Measurements from ENCODE around the gene BUB1.

BUB1 gene

GRCh38 chr2:110647777-110648176, 30.1 kb downstream of the BUB1 start:
- TF ChIP-seq MAX (IDR thresholded peaks at IDR 0.05) (no peak), FOXM1 (IDR thresholded peaks at IDR 0.05; ENCODE audit: borderline replicate concordance, low read depth) (no peak), ZBTB7A (IDR thresholded peaks at IDR 0.05; ENCODE audit: low read depth) (no peak), YY1 (IDR thresholded peaks at IDR 0.05; ENCODE audit: low read depth) (no peak), RAD21 (IDR thresholded peaks at IDR 0.05; ENCODE audit: low read depth) (no peak), CEBPB (IDR thresholded peaks at IDR 0.05) (no peak), TEAD4 (IDR thresholded peaks at IDR 0.05) (no peak), TCF12 (IDR thresholded peaks at IDR 0.05; ENCODE audit: low read depth) (no peak), EP300 (IDR thresholded peaks at IDR 0.05; ENCODE audit: borderline replicate concordance) (no peak), USF1 (IDR thresholded peaks at IDR 0.05) (no peak), EGR1 (IDR thresholded peaks at IDR 0.05) (no peak)

GRCh38 chr2:110645616-110646015, 32.2 kb downstream of the BUB1 start:
- TF ChIP-seq REST (IDR thresholded peaks at IDR 0.05; ENCODE audit: low read depth) (no peak), USF1 (IDR thresholded peaks at IDR 0.05) (no peak), TCF12 (IDR thresholded peaks at IDR 0.05; ENCODE audit: low read depth) (no peak), NFIC (IDR thresholded peaks at IDR 0.05) (no peak), CEBPB (IDR thresholded peaks at IDR 0.05) (no peak), TEAD4 (IDR thresholded peaks at IDR 0.05) (no peak), EGR1 (IDR thresholded peaks at IDR 0.05) (no peak)

- TF ChIP-seq CEBPB (IDR thresholded peaks at IDR 0.05) (no peak), YY1 (IDR thresholded peaks at IDR 0.05; ENCODE audit: low read depth) (no peak), MAX (IDR thresholded peaks at IDR 0.05) (no peak), TCF12 (IDR thresholded peaks at IDR 0.05; ENCODE audit: low read depth) (no peak), CREB1 (IDR thresholded peaks at IDR 0.05; ENCODE audit: low read depth) (no peak), EGR1 (IDR thresholded peaks at IDR 0.05) (no peak), FOXM1 (IDR thresholded peaks at IDR 0.05; ENCODE audit: borderline replicate concordance, low read depth) (no peak), TAF1 (IDR thresholded peaks at IDR 0.05; ENCODE audit: low read depth) (no peak), ZBTB7A (IDR thresholded peaks at IDR 0.05; ENCODE audit: low read depth) (no peak), RAD21 (IDR thresholded peaks at IDR 0.05; ENCODE audit: low read depth) (no peak), NFIC (IDR thresholded peaks at IDR 0.05) (no peak), REST (IDR thresholded peaks at IDR 0.05; ENCODE audit: low read depth) (no peak), TEAD4 (IDR thresholded peaks at IDR 0.05) (no peak), EP300 (IDR thresholded peaks at IDR 0.05; ENCODE audit: borderline replicate concordance) (no peak), USF1 (IDR thresholded peaks at IDR 0.05) (no peak)
Observed at GRCh38 chr2:110644357-110644756, 33.5 kb downstream of the BUB1 start.

- TF ChIP-seq REST (IDR thresholded peaks at IDR 0.05; ENCODE audit: low read depth) (no peak), TAF1 (IDR thresholded peaks at IDR 0.05; ENCODE audit: low read depth) (no peak), EP300 (IDR thresholded peaks at IDR 0.05; ENCODE audit: borderline replicate concordance) (no peak), ZBTB7A (IDR thresholded peaks at IDR 0.05; ENCODE audit: low read depth) (no peak), CREB1 (IDR thresholded peaks at IDR 0.05; ENCODE audit: low read depth) (no peak), TCF12 (IDR thresholded peaks at IDR 0.05; ENCODE audit: low read depth) (no peak), FOXM1 (IDR thresholded peaks at IDR 0.05; ENCODE audit: borderline replicate concordance, low read depth) (no peak), YY1 (IDR thresholded peaks at IDR 0.05; ENCODE audit: low read depth) (no peak), MAX (IDR thresholded peaks at IDR 0.05) (no peak), USF1 (IDR thresholded peaks at IDR 0.05) (no peak), CEBPB (IDR thresholded peaks at IDR 0.05) (no peak), NFIC (IDR thresholded peaks at IDR 0.05) (no peak), EGR1 (IDR thresholded peaks at IDR 0.05) (no peak), RAD21 (IDR thresholded peaks at IDR 0.05; ENCODE audit: low read depth) (no peak), TEAD4 (IDR thresholded peaks at IDR 0.05) (no peak)
Observed at GRCh38 chr2:110642360-110642759, 35.5 kb downstream of the BUB1 start.
